Prostate gland (tissue), 2 donors: ENCODE data around the gene ARHGAP45.
A peak's percentile ranks its signal among the peaks of the same experiment; 100 is the strongest.

Source experiments
- CTCF ChIP-seq, 4 experiments: fragments of 200-600 bp in 2 of 4; fragments of 450-650 bp in 2 of 4; sonication (generic) in 2 of 4; IDR thresholded peaks; 1 replicate in 3 of 4; 2 replicates in 1 of 4; pipeline ENCODE4 v1.5.1; 2016 to 2019; ENCODE audit warnings: antibody characterized with exemption in 4 of 4, mild to moderate bottlenecking in 2 of 4, moderate library complexity in 2 of 4
- POLR2A ChIP-seq: fragments of 450-650 bp; IDR thresholded peaks from one replicate; pipeline ENCODE4 v1.6.1; 2016; ENCODE audit warnings: antibody characterized with exemption, mild to moderate bottlenecking

GRCh38 chr19:1130771-1131717 is 64.1 kb downstream of the ARHGAP45 start:
- TF ChIP-seq CTCF (IDR thresholded peaks at IDR 0.05), result no peak
- TF ChIP-seq POLR2A, result peak; percentile 26
